Prostate gland (tissue), 2 donors: ENCODE data around the gene PLPPR2. TPM values are rescaled to one million over a fixed set of nuclear protein-coding genes. Genes with fewer than 3 reads are reported as not detected.
A peak's percentile ranks its signal among the peaks of the same experiment; 100 is the strongest.

Experiments
- DNase-seq: peaks from one replicate; pipeline ENCODE4 v3.0.0-alpha.2; 2019; ENCODE audit warnings: low spot score
- H3K27ac ChIP-seq, 2 donors: fragments of 200-600 bp; sonication (generic); 2 replicates each; pipeline ENCODE4 v1.5.1; 2017 to 2019
- H3K27me3 ChIP-seq: fragments of 200-600 bp; sonication (generic); replicated peaks from 2 replicates; pipeline ENCODE4 v1.5.1; 2019; ENCODE audit not compliant: insufficient read depth
- H3K36me3 ChIP-seq, 2 donors: fragments of 200-600 bp; sonication (generic); 1 replicate in 1 of 2; 2 replicates in 1 of 2; pipeline versions ENCODE4 v1.5.1 to v1.8.1; 2017 to 2019
- H3K4me1 ChIP-seq: fragments of 200-600 bp; sonication (generic); replicated peaks from 2 replicates; pipeline ENCODE4 v1.5.1; 2019
- H3K4me3 ChIP-seq, 2 donors: fragments of 200-600 bp; sonication (generic); 2 replicates each; pipeline ENCODE4 v1.5.1; 2017 to 2019
- H3K9me3 ChIP-seq: fragments of 200-600 bp; sonication (generic); 2 replicates; pipeline ENCODE4 v1.5.1; 2017
- POLR2A ChIP-seq: fragments of 450-650 bp; IDR thresholded peaks from one replicate; pipeline ENCODE4 v1.6.1; 2016; ENCODE audit warnings: antibody characterized with exemption, mild to moderate bottlenecking
- POLR2AphosphoS5 ChIP-seq: sonication (generic); formaldehyde crosslinking; IDR thresholded peaks from one replicate; pipeline ENCODE4 v1.6.1; 2017; ENCODE audit warnings: antibody characterized with exemption
- WGBS: methylation state at CpG from one replicate; pipeline ENCODE4 v1.1.5; 2018; 5-methylcytosine and 5-hydroxymethylcytosine counted together
- intact Hi-C: fragments of 100-400 bp; cut with DNase I; formaldehyde crosslinking; loops from one replicate; pipeline ENCODE4 v1.14.2; 2022
- total RNA-seq, 2 donors: library from RNA; depleted of rRNA; stranded (reverse); fragments of >200 nt; gene quantifications; one replicate each; pipeline ENCODE4 v1.1.0, GENCODE V29; 2016
- TF ChIP-seq, protein P1 (sequence below), 4 experiments: fragments of 200-600 bp in 2 of 4; fragments of 450-650 bp in 2 of 4; sonication (generic) in 2 of 4; IDR thresholded peaks; 1 replicate in 3 of 4; 2 replicates in 1 of 4; pipeline ENCODE4 v1.5.1; 2016 to 2019; ENCODE audit warnings: antibody characterized with exemption in 4 of 4, mild to moderate bottlenecking in 2 of 4, moderate library complexity in 2 of 4

Gene PLPPR2
- total RNA-seq, 2 donors from 2014 or later: 33.9 to 86.1 TPM

DNA sequence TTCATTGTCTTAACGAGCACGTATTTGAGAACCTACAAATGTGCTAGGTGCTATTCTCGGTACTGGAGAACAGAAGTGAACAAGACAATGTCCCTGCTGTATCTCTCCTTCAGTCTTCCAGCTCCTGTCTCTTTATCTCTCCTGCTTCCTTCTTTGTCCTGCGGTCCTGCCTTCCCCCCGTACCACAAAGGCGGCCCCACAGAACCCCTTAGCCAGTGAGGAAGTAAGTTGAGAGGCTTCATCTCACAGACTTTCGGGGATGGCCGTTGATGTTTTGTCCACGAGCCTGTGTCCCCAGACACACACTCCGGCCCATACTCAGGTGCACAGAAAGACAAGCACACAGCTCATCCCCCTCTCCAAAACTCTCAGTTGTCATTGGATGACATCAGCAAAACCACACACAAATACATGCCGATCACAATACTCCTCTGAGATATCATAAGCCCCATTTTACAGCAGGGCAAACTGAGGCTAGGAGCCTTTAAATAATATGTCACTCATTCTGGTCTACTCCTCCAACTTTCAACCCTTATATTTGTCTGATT lies 18.7 kb downstream of the PLPPR2 start:
- no peaks in the 10 kb centered on the region for H3K27me3 ChIP-seq
- 43% methylated on average over 11 of the region's 11 CpGs for WGBS
- intact Hi-C loops: no loop called here
- no peak for DNase-seq
- peak overlapping the region; percentile 46 to 58 for H3K4me3 ChIP-seq
- H3K27ac ChIP-seq: peak overlapping the region; percentile 93 to 94
- TF ChIP-seq, protein P1, sequence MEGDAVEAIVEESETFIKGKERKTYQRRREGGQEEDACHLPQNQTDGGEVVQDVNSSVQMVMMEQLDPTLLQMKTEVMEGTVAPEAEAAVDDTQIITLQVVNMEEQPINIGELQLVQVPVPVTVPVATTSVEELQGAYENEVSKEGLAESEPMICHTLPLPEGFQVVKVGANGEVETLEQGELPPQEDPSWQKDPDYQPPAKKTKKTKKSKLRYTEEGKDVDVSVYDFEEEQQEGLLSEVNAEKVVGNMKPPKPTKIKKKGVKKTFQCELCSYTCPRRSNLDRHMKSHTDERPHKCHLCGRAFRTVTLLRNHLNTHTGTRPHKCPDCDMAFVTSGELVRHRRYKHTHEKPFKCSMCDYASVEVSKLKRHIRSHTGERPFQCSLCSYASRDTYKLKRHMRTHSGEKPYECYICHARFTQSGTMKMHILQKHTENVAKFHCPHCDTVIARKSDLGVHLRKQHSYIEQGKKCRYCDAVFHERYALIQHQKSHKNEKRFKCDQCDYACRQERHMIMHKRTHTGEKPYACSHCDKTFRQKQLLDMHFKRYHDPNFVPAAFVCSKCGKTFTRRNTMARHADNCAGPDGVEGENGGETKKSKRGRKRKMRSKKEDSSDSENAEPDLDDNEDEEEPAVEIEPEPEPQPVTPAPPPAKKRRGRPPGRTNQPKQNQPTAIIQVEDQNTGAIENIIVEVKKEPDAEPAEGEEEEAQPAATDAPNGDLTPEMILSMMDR (IDR thresholded peaks at IDR 0.05): no peak
- TF ChIP-seq POLR2A: no peak
- TF ChIP-seq POLR2AphosphoS5: no peak
- peaks cover 0 to 2% of the 10 kb centered on the region in 2 donors for H3K36me3 ChIP-seq
- no peaks in the 10 kb centered on the region for H3K9me3 ChIP-seq
- peaks cover 9% of the 10 kb centered on the region for H3K4me1 ChIP-seq

GRCh38 chr19:11374433-11375142 lies 19.4 kb downstream of the PLPPR2 start, which contains the start of gene SWSAP1:
TSS of gene SWSAP1 (plus strand) at chr19:11374666. CDS start at chr19:11374681, 15 bp downstream.
- no peaks in the 10 kb centered on the region for H3K9me3 ChIP-seq
- H3K27ac ChIP-seq: peak within 1 kb of the TSS; percentile 93 to 94
- H3K36me3 ChIP-seq: no peaks in the 10 kb centered on the region
- intact Hi-C loops: loop anchor here (5.0 kb wide), 1 partner anchor 37 kb away; the partner anchor contains the start of gene RAB3D
- under 1% methylated on average over 30 of the region's 44 CpGs for WGBS
- H3K4me1 ChIP-seq: peaks cover 9% of the 10 kb centered on the region
- TF ChIP-seq, protein P1 (IDR thresholded peaks at IDR 0.05): no peak
- peak; percentile 87 for TF ChIP-seq POLR2AphosphoS5
- H3K27me3 ChIP-seq: no peaks in the 10 kb centered on the region
- peak within 1 kb of the TSS; percentile 46 to 58 for H3K4me3 ChIP-seq
- peak; percentile 99 for DNase-seq

- intact Hi-C loops: loop anchor here (5.0 kb wide), 1 partner anchor 38 kb away; the partner anchor contains the start of gene RAB3D
- H3K27ac ChIP-seq: peak overlapping the region; percentile 89 to 94
- TF ChIP-seq, protein P1 (IDR thresholded peaks at IDR 0.05): peak in 1 of 4 experiments; percentile 5
- TF ChIP-seq POLR2AphosphoS5 (peak; percentile 56), POLR2A (peak; percentile 82)
- peak overlapping the region; percentile 29 to 39 for H3K4me3 ChIP-seq
- peak; percentile 41 for DNase-seq
- no peaks in the 10 kb centered on the region for H3K9me3 ChIP-seq
- no peaks in the 10 kb centered on the region for H3K27me3 ChIP-seq
- H3K4me1 ChIP-seq: peaks cover 9% of the 10 kb centered on the region
- 6% methylated on average over 27 of the region's 27 CpGs for WGBS
- no peaks in the 10 kb centered on the region for H3K36me3 ChIP-seq
These were observed 20.1 kb downstream of the PLPPR2 start for GRCh38 chr19:11375143-11375948.

- no peaks in the 10 kb centered on the region for H3K9me3 ChIP-seq
- no peaks in the 10 kb centered on the region for H3K36me3 ChIP-seq
- intact Hi-C loops: loop anchor here (2.0 to 5.0 kb wide), 2 partner anchors 40 to 82 kb away; partner anchors contain the start of gene RAB3D
- no peak overlapping the region for H3K4me3 ChIP-seq
- H3K27ac ChIP-seq: peak overlapping the region; percentile 60 to 94
- H3K4me1 ChIP-seq: peaks cover 15% of the 10 kb centered on the region
- DNase-seq: peak; percentile 54
- H3K27me3 ChIP-seq: no peaks in the 10 kb centered on the region
- peak; percentile 18 for TF ChIP-seq POLR2A
- TF ChIP-seq, protein P1 (IDR thresholded peaks at IDR 0.05): no peak
These were observed 22.0 kb downstream of the PLPPR2 start for GRCh38 chr19:11377237-11377636.
